Putamen (tissue), 1 donor: Measurements from ENCODE around the gene C1orf21.

ENCODE experiments used
- DNase-seq: peaks from one replicate; pipeline ENCODE4 v3.0.0-alpha.2; 2016; ENCODE audit warnings: low spot score

C1orf21 gene

DNA sequence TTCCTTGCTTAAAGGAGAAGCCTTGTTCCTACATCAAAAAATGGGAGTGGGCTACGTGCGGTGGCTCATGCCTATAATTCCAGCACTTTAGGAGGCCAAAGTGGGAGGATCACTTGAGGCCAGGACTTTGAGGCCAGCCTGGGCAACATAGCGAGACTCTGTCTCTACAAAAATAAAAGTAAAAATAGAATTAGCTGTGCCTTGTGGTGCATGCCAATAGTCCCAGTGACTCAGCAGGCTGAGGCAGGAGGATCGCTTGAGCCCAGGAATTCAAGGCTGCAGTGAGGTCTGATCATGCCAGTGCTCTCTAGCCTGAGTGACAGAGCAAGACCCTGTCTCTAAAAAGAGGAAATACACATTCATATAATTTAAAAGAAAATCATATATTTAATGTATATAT is 127.1 kb downstream of the C1orf21 start:
- no peak for DNase-seq

DNA sequence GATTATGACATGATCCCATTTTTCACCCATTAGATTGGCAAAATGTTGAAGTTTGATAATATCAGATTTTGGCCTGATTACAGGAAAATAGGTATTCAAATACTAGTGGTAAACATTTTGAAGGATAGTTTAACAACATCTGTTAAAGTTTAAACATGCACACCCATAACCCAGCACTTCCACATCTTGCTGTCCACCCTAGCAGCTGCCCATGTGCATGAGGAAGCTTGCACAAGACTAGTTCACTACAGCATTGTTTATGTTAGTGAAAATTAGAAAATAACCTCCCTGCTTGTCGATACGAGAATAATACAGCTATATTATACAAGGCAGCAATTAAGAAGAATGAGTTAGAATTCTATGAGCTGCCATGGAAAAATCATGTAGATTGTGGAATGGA is 127.6 kb downstream of the C1orf21 start:
- DNase-seq: no peak

DNA sequence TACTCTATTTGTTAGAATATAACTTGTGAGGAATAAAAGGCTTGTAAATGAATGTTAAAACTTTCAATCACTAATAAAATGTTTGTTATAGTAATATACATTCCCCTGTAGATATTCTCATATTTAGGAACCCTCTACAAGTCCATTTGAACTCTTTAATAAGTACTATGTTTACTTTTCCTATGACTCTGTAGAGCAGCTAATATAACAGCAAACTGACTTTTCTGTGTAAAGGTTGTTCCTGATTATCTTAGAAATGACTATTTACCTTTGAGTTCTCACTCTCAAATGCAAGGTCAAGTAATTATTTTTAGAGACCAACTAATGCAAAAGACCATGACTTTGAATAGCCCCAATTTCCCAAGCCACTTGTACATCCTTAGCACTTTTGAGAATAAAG is 130.3 kb downstream of the C1orf21 start:
- no peak for DNase-seq

GRCh38 chr1:184518736-184519357 is 132.0 kb downstream of the C1orf21 start:
- no peak for DNase-seq

DNA sequence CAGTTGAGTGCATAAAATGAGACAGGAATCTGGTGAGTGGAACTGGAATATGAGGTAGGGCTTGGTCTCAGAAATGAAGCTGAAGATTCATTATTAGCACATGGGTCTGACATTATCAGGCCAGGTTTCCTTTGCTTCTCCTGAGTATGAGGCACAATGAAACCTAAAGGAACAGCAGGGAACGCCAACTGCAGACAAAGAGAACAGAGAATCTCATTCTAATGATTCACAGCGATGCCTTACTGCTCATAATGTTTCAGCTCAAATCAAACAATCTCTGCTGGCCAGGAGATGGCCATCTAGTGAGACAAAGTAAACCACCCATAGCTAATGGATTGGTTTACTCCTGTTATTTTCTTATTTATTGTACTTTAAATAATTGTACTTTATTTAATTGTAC is 133.5 kb downstream of the C1orf21 start:
- no peak for DNase-seq

DNA sequence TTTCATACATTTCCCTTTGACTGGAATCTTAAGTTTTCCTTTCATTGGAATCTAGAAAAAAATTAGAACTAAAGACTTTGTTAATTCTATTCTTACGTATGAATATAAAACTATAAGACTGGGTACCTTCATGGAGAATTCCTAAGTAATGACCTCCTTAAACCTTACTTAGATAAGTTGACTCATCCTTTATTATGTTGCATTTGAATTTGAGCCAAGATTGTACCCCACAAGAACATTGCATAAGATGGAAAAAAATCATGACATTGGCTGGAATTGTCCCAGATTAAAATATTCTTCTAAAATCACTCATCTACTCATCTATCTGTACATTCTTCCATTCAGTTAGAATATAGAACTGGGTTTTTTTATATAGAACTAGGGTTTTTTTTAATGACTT is 137.4 kb downstream of the C1orf21 start:
- no peak for DNase-seq

- no peak for DNase-seq
Measured at GRCh38 chr1:184527402-184527801, 140.6 kb downstream of the C1orf21 start.

GRCh38 chr1:184530226-184530625 is 143.4 kb downstream of the C1orf21 start:
- DNase-seq: no peak

DNA sequence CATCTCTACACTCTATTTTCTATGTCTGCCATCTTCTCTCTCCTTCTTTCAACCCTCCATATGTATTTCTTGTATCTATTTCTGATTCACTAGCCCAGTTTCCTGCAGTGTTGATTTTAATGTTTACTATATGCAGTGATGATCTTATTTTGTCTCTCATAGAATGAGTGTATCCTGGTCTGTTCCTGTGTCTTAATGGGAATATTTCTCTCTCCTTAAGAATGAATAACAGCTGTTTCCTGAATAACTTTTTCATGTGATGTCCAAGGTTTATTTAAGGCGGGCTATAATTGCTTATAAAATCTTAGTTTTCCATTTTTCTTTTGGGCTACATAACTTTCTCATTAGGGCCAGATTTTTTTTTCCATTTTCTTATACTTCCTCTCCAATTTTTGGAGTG is 144.5 kb downstream of the C1orf21 start:
- DNase-seq: no peak

DNA sequence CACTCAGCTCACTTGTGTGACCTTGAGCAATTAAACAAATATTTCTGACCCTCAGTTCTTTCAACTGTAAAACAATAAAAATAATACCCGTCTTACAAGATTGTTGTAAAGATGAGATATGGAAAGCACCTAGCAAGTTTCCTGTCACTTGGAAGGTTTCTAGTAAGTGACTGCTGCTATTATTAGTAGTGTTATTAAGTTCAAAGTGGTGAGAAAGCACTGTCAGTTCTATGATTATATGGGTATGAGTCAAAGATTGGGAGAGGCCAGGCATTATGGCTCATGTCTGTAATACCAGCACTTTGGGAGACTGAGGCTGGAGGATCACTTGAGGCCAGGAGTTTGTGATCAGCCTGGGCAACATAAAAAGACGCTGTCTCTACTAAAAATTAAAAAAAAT is 145.4 kb downstream of the C1orf21 start:
- DNase-seq: no peak

GRCh38 chr1:184533049-184533448 is 146.2 kb downstream of the C1orf21 start:
- no peak for DNase-seq

DNA sequence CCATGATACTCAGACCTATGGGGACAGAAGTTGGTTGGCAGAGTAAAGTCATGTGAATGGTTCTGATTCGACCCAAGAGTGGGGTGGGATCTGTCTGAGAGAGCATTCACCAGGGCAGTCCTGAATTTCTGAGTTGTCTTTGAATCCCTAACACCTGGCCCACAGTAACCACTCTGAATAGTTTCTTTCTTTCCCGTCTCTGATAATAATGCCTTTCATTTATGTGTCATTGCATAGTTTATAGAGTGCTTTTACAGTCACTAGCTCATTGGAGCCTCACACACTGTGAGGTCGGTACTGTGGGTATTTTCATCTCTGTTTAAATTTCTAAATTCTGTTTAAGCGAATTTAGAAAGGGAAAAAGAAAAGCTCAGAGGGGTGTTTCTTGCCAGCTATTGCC is 147.1 kb downstream of the C1orf21 start:
- DNase-seq: no peak

GRCh38 chr1:184534690-184535089 is 147.9 kb downstream of the C1orf21 start:
- DNase-seq: no peak

DNA sequence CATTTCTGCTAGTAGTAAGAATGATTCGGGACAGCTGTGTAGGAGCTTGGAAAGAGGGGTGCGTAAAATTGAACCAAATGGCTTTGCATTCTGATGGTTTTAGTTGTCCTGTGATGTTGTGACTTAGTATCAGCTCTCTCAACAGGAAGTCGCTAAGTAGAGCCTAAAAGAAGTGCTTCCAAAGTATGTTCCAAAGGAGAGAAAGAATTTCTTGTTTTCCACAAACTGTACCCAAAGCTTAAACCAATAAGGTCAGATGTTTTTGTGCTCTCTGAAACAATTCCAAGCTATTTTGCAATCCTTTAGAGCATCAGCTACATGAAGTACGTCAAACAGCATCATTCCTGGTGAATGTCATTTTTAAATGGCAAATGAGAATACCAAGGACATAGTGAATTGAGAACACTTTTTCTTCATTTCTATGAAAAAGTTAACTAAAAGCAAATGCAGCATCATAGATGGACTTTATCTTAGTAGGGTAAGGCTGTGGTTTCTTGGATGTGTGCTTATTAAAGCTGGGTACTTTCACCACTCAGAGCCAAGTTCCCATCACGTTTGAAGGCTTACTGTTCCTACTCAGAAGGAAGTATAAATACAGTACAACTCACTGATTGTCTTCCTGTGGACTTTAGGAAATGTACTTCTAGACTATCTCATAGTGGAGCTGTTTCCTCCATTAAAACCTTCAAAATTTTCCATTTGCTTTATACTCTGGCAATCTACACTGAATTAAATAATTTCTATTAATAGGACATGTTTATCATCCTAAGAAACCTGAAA is 148.6 kb downstream of the C1orf21 start:
- DNase-seq: no peak

- no peak for DNase-seq
Measured at GRCh38 chr1:184536246-184536985, 149.6 kb downstream of the C1orf21 start.

DNA sequence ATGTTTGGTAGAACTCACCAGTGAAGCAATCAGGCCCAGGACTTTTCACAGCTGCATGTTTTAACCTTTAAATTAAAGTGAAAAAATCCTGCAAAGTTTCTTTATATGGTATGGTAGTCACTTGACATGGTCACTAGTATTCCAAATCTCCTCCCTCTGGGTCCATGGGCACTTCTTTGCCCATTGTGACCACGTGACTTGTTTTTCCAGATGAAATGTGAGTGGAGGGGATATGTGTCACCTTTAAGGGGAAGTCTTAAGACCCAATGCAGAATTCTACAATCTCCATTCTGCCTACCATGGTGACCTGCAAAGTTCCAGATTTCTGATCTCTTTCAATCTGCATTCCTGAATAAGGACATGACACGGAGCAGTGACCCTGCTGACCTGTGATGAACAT is 152.8 kb downstream of the C1orf21 start:
- DNase-seq: no peak

GRCh38 chr1:184541537-184542152 is 154.8 kb downstream of the C1orf21 start:
- no peak for DNase-seq

DNA sequence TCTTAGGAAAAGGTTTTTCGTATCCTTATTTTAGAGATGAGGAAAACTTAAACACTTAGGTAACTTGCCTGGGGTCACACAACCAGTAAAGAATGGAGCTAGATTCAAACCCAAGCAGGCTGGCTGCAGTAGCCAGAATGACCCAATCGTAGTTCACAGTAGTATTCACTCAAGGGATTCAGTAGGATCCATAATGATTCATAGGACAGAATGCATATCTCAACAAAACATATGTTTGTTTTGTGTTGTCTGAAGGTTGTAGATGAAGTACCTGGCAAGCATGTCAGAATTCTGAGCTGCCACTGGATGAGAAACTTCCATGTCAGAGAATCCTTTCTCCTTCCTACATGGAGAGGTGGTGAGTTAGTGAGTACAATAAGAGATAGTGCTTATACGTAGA is 155.5 kb downstream of the C1orf21 start:
- no peak for DNase-seq

DNA sequence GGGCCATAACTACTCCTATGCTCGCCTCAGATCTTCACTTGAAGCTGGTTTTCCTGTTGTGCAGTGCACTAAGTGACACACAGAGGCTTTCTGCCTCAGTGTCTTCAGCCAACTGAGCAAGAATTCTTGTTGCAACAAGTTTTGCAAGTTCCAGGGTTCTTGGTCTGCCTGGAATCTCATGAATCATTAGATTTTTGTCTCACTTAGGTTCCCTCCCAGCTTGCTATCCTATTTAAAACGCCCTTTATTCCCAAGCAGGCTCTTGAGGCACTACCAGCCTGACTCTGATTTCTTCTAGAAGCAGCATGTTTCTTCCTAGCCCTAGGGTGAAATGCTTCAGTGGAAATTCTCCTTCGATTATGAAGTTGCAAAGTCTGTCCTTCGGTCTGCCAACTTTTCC is 158.8 kb downstream of the C1orf21 start:
- DNase-seq: no peak

DNA sequence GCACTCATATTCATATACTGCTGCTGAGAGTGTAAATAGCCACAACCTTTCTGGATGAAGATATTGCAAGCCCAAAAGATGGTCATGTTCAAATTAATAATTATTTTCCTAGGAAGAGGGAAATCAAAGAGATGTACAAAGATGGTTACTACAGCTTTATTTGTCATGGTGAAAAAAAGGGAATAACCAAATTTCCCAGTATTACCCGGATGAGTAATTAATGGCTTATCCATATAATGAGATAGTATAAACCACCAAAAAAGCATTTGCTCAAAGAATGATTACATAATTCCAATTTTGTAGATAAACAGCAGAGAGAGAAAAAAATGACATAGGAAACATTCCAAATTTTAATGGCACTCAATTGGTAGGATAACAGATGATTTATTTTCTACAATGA is 165.6 kb downstream of the C1orf21 start:
- no peak for DNase-seq

GRCh38 chr1:184553845-184554244 is 167.0 kb downstream of the C1orf21 start:
- DNase-seq: no peak
